MG63 (cell line): ENCODE results near the gene HTR4. TPM values are rescaled to one million over a fixed set of nuclear protein-coding genes. Genes with fewer than 3 reads are reported as not detected.

Experiments
- DNase-seq: peaks from one replicate; pipeline ENCODE4 v3.0.0-alpha.2; 2020
- H3K27me3 ChIP-seq: fragments of 250-450 bp; sonication (Bioruptor Pico); 2 replicates; pipeline ENCODE4 v1.5.1; 2020; ENCODE audit warnings: mild to moderate bottlenecking, moderate library complexity
- H3K36me3 ChIP-seq: fragments of 250-450 bp; sonication (Bioruptor Pico); 2 replicates; pipeline ENCODE4 v1.5.1; 2020; ENCODE audit warnings: mild to moderate bottlenecking, moderate library complexity
- H3K4me3 ChIP-seq: fragments of 250-450 bp; sonication (Bioruptor Pico); 2 replicates; pipeline ENCODE4 v1.5.1; 2020; ENCODE audit warnings: mild to moderate bottlenecking, moderate library complexity
- H3K9me3 ChIP-seq: fragments of 250-450 bp; sonication (Bioruptor Pico); 2 replicates; pipeline ENCODE4 v1.5.1; 2020; ENCODE audit warnings: mild to moderate bottlenecking, moderate library complexity
- total RNA-seq: library from RNA; depleted of rRNA; stranded (reverse); fragments of >200 nt; shearing (Covaris generic); gene quantifications from 2 replicates; pipeline ENCODE4 v1.2.3, GENCODE V29; 2014; ENCODE audit warnings: low replicate concordance

Gene HTR4
- total RNA-seq, 1 experiment from 2014 or later = not detected

GRCh38 chr5:148632255-148633066 is 21.9 kb downstream of the HTR4 start:
- no peak for DNase-seq
- no peak overlapping the region for H3K4me3 ChIP-seq
- H3K9me3 ChIP-seq = no peaks in the 10 kb centered on the region
- no peaks in the 10 kb centered on the region for H3K36me3 ChIP-seq
- H3K27me3 ChIP-seq = peaks cover 11% of the 10 kb centered on the region

GRCh38 chr5:148626986-148627385 is 27.3 kb downstream of the HTR4 start:
- Histone ChIP-seq H3K27me3 (peaks cover 8% of the 10 kb centered on the region), H3K36me3 (no peaks in the 10 kb centered on the region), H3K4me3 (no peak overlapping the region), H3K9me3 (no peaks in the 10 kb centered on the region)
- no peak for DNase-seq

GRCh38 chr5:148626081-148626613 is 28.2 kb downstream of the HTR4 start:
- Histone ChIP-seq H3K27me3 (peaks cover under 1% of the 10 kb centered on the region; the same call in 1 of the 2 replicates), H3K9me3 (no peaks in the 10 kb centered on the region), H3K36me3 (no peaks in the 10 kb centered on the region), H3K4me3 (no peak overlapping the region)
- DNase-seq = no peak

- DNase-seq = no peak
- Histone ChIP-seq H3K4me3 (no peak overlapping the region), H3K27me3 (no peaks in the 10 kb centered on the region; the same call in 1 of the 2 replicates), H3K9me3 (no peaks in the 10 kb centered on the region), H3K36me3 (no peaks in the 10 kb centered on the region)
These were observed 29.1 kb downstream of the HTR4 start for GRCh38 chr5:148625250-148625649.

GRCh38 chr5:148623741-148624140 is 30.6 kb downstream of the HTR4 start:
- no peaks in the 10 kb centered on the region for H3K36me3 ChIP-seq
- H3K4me3 ChIP-seq = no peak overlapping the region
- H3K27me3 ChIP-seq = no peaks in the 10 kb centered on the region
- DNase-seq = peak; percentile 6
- 0 out of 2 replicates have a peak, but pooled peaks cover 3% of the 10 kb centered on the region for H3K9me3 ChIP-seq

- Histone ChIP-seq H3K27me3 (no peaks in the 10 kb centered on the region), H3K4me3 (no peak overlapping the region), H3K36me3 (no peaks in the 10 kb centered on the region), H3K9me3 (0 out of 2 replicates have a peak, but pooled peaks cover 3% of the 10 kb centered on the region)
- no peak for DNase-seq
These were observed 31.2 kb downstream of the HTR4 start for GRCh38 chr5:148623101-148623500.

- H3K27me3 ChIP-seq = no peaks in the 10 kb centered on the region
- no peak overlapping the region for H3K4me3 ChIP-seq
- 0 out of 2 replicates have a peak, but pooled peaks cover 3% of the 10 kb centered on the region for H3K9me3 ChIP-seq
- DNase-seq = no peak
- H3K36me3 ChIP-seq = no peaks in the 10 kb centered on the region
These were observed 33.6 kb downstream of the HTR4 start for GRCh38 chr5:148620696-148621095.

GRCh38 chr5:148620091-148620490 is 34.2 kb downstream of the HTR4 start:
- DNase-seq = no peak
- no peaks in the 10 kb centered on the region for H3K27me3 ChIP-seq

GRCh38 chr5:148619484-148619883 is 34.8 kb downstream of the HTR4 start:
- Histone ChIP-seq H3K4me3 (no peak overlapping the region), H3K9me3 (0 out of 2 replicates have a peak, but pooled peaks cover 3% of the 10 kb centered on the region), H3K36me3 (no peaks in the 10 kb centered on the region), H3K27me3 (no peaks in the 10 kb centered on the region)
- no peak for DNase-seq

More at GRCh38 chr5:148620091-148620490, 34.2 kb downstream of the HTR4 start:
- H3K36me3 ChIP-seq = no peaks in the 10 kb centered on the region
- H3K9me3 ChIP-seq = 0 out of 2 replicates have a peak, but pooled peaks cover 3% of the 10 kb centered on the region
- H3K4me3 ChIP-seq = no peak overlapping the region

- Histone ChIP-seq H3K9me3 (0 out of 2 replicates have a peak, but pooled peaks cover 3% of the 10 kb centered on the region), H3K27me3 (no peaks in the 10 kb centered on the region), H3K4me3 (no peak overlapping the region), H3K36me3 (no peaks in the 10 kb centered on the region)
- peak; percentile 28 for DNase-seq
These were observed 38.6 kb downstream of the HTR4 start for GRCh38 chr5:148615644-148616275.

- Histone ChIP-seq H3K9me3 (peaks cover 2% of the 10 kb centered on the region; the same call in 1 of the 2 replicates), H3K27me3 (no peaks in the 10 kb centered on the region; the same call in 1 of the 2 replicates), H3K36me3 (no peaks in the 10 kb centered on the region), H3K4me3 (no peak overlapping the region)
- no peak for DNase-seq
These were observed 46.9 kb downstream of the HTR4 start for GRCh38 chr5:148607406-148607805.

GRCh38 chr5:148606296-148606695 is 48.0 kb downstream of the HTR4 start:
- no peaks in the 10 kb centered on the region; the same call in 1 of the 2 replicates for H3K27me3 ChIP-seq
- no peak for DNase-seq
- no peak overlapping the region for H3K4me3 ChIP-seq
- H3K9me3 ChIP-seq = peaks cover 2% of the 10 kb centered on the region; the same call in 1 of the 2 replicates
- no peaks in the 10 kb centered on the region for H3K36me3 ChIP-seq

- H3K27me3 ChIP-seq = no peaks in the 10 kb centered on the region
- DNase-seq = no peak
- no peaks in the 10 kb centered on the region for H3K36me3 ChIP-seq
These were observed 55.1 kb downstream of the HTR4 start for GRCh38 chr5:148599187-148599586.

GRCh38 chr5:148595697-148596096 is 58.6 kb downstream of the HTR4 start:
- peaks cover 9% of the 10 kb centered on the region; the same call in 1 of the 2 replicates for H3K9me3 ChIP-seq
- H3K36me3 ChIP-seq = no peaks in the 10 kb centered on the region
- DNase-seq = no peak
- peaks cover 3% of the 10 kb centered on the region; the same call in 1 of the 2 replicates for H3K27me3 ChIP-seq
- H3K4me3 ChIP-seq = no peak overlapping the region

More at GRCh38 chr5:148599187-148599586, 55.1 kb downstream of the HTR4 start:
- peaks cover 9% of the 10 kb centered on the region; the same call in 1 of the 2 replicates for H3K9me3 ChIP-seq
- H3K4me3 ChIP-seq = no peak overlapping the region

GRCh38 chr5:148586796-148587195 is 67.5 kb downstream of the HTR4 start:
- Histone ChIP-seq H3K27me3 (0 out of 2 replicates have a peak, but pooled peaks cover 3% of the 10 kb centered on the region), H3K9me3 (0 out of 2 replicates have a peak, but pooled peaks cover 2% of the 10 kb centered on the region), H3K4me3 (no peak overlapping the region), H3K36me3 (no peaks in the 10 kb centered on the region)
- no peak for DNase-seq

GRCh38 chr5:148585988-148586387 is 68.3 kb downstream of the HTR4 start:
- Histone ChIP-seq H3K9me3 (0 out of 2 replicates have a peak, but pooled peaks cover 2% of the 10 kb centered on the region), H3K27me3 (no peaks in the 10 kb centered on the region), H3K4me3 (no peak overlapping the region), H3K36me3 (no peaks in the 10 kb centered on the region)
- no peak for DNase-seq

- Histone ChIP-seq H3K9me3 (peaks cover 2% of the 10 kb centered on the region; the same call in 1 of the 2 replicates), H3K4me3 (no peak overlapping the region), H3K36me3 (no peaks in the 10 kb centered on the region), H3K27me3 (0 out of 2 replicates have a peak, but pooled peaks cover 2% of the 10 kb centered on the region)
- no peak for DNase-seq
These were observed 70.2 kb downstream of the HTR4 start for GRCh38 chr5:148584103-148584502.
